ENCODE results near the gene SULT1A1.

DNA sequence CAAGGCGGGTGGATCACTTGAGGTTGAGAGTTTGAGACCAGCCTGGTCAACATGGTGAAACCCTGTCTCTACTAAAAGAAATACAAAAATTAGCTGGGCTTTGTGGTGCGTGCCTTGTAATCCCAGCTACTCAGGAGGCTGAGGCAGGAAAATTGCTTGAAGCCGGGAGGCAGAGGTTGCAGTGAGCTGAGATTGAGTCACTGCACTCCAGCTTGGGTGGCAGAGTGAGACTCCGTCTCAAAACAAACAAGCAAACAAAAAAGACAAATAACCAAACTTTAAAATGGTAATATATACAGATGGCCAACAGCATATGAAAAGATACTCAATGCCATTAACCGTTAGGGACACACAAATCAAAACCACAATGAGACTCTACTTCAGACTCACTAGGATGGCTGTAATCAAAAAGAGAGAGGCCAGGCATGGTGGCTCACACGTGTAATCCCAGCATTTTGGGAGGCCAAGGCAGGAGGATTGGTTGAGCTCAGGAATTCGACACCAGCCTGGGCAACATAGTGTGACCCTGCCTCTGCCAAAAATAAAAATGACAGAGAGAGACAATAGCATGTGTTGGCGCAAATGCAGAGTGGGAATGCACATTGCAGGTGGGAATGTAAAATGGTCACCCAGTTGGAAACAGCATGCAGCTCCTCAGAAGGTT, 34.3 kb downstream of the SULT1A1 start:
- TF ChIP-seq, protein P1, sequence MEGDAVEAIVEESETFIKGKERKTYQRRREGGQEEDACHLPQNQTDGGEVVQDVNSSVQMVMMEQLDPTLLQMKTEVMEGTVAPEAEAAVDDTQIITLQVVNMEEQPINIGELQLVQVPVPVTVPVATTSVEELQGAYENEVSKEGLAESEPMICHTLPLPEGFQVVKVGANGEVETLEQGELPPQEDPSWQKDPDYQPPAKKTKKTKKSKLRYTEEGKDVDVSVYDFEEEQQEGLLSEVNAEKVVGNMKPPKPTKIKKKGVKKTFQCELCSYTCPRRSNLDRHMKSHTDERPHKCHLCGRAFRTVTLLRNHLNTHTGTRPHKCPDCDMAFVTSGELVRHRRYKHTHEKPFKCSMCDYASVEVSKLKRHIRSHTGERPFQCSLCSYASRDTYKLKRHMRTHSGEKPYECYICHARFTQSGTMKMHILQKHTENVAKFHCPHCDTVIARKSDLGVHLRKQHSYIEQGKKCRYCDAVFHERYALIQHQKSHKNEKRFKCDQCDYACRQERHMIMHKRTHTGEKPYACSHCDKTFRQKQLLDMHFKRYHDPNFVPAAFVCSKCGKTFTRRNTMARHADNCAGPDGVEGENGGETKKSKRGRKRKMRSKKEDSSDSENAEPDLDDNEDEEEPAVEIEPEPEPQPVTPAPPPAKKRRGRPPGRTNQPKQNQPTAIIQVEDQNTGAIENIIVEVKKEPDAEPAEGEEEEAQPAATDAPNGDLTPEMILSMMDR (conservative IDR thresholded peaks at IDR 0.05), result no peak
- no peak for TF ChIP-seq EZH2 (IDR thresholded peaks at IDR 0.05; ENCODE audit: low read depth)

Data from PC-9 (cell line).